Adrenal gland (tissue), 12 donors: Measurements from ENCODE around the gene ATOH8. TPM values are rescaled to one million over a fixed set of nuclear protein-coding genes. Genes with fewer than 3 reads are reported as not detected.

Experiments used
- DNase-seq, 7 donors: peaks; one replicate each; pipeline ENCODE4 v3.0.0-alpha.2; 2019 to 2020
- H3K27ac ChIP-seq, 5 donors: fragments of 200-600 bp; sonication (generic) in 4 of 5; 1 replicate in 3 of 5; 2 replicates in 2 of 5; pipeline versions ENCODE4 v1.5.1 to v1.8.0; 2016 to 2020; ENCODE audit warnings: mild to moderate bottlenecking in 1 of 5
- H3K27me3 ChIP-seq: fragments of 200-600 bp; 2 replicates; pipeline ENCODE4 v1.8.0; 2021
- H3K36me3 ChIP-seq, 2 donors: fragments of 200-600 bp; replicated peaks in 1 of 2; 1 replicate in 1 of 2; 2 replicates in 1 of 2; pipeline versions ENCODE4 v1.5.1 to v1.8.0; 2018 to 2022
- H3K4me1 ChIP-seq, 2 donors: fragments of 200-600 bp; replicated peaks in 1 of 2; 1 replicate in 1 of 2; 2 replicates in 1 of 2; pipeline versions ENCODE4 v1.5.1 to v1.8.0; 2018 to 2021
- H3K4me3 ChIP-seq, 4 donors: fragments of 200-600 bp; sonication (generic) in 3 of 4; one replicate each; pipeline ENCODE4 v1.5.1; 2016 to 2018
- H3K9me3 ChIP-seq, 3 donors: fragments of 200-600 bp; sonication (generic) in 1 of 3; replicated peaks in 1 of 3; 1 replicate in 2 of 3; 2 replicates in 1 of 3; pipeline versions ENCODE4 v1.5.1 to v1.8.0; 2016 to 2021
- CTCF ChIP-seq, 6 experiments: fragments of 450-650 bp in 4 of 6; fragments of 200-600 bp in 2 of 6; sonication (generic) in 1 of 6; IDR thresholded peaks; 1 replicate in 5 of 6; 2 replicates in 1 of 6; pipeline versions ENCODE4 v1.5.1 to v1.8.0; 2016 to 2021; ENCODE audit warnings: antibody characterized with exemption in 6 of 6, mild to moderate bottlenecking in 2 of 6, moderate library complexity in 1 of 6
- POLR2A ChIP-seq, 2 donors: fragments of 450-650 bp; IDR thresholded peaks; one replicate each; pipeline ENCODE4 v1.6.1; 2017; ENCODE audit warnings: antibody characterized with exemption in 2 of 2, mild to moderate bottlenecking in 2 of 2, moderate library complexity in 1 of 2
- WGBS, 4 donors: extraction: QIAGEN DNeasy Blood & Tissue Kit in 2 of 4; methylation state at CpG; one replicate each; pipeline versions ENCODE4 v1.1.5 to v1.1.7; 2013 to 2017; 5-methylcytosine and 5-hydroxymethylcytosine counted together
- intact Hi-C, 2 donors: fragments of 100-400 bp; cut with DNase I; formaldehyde crosslinking; loops; one replicate each; pipeline versions ENCODE4 v1.14.1 to v1.15.0; 2022 to 2023
- polyA plus RNA-seq, 3 donors: library from polyadenylated mRNA; stranded (reverse); fragments of 200-250 nt in 2 of 3; fragments of 350-450 nt in 1 of 3; fragmentation: Illumina TruSeq in 1 of 3; extraction: RNeasy Lipid Tissue Mini Kit (QIAGEN cat#74804) in 1 of 3; gene quantifications; one replicate each; pipeline ENCODE4 v1.2.3, GENCODE V29; 2013 to 2014
- total RNA-seq, 9 donors: library from RNA; depleted of rRNA in 4 of 9; stranded (reverse); fragments of >200 nt in 4 of 9; fragments of 120-200 nt in 1 of 9; fragmentation: NEBNext Ultra II Directional in 1 of 9; extraction: Animal tissue kit (Norgen Biotek cat#: 25700) in 1 of 9; gene quantifications; one replicate each; pipeline versions ENCODE4 v1.1.0 to v1.2.4, GENCODE V29; 2013 to 2023
- donor health status: healthy with polysubstance abuse.
- donor health status: Bipolar disorder and iron deficiency.
- donor health status: DM: yes; HTN: yes; CAD: no.
- donor health status: DM: no; HTN: no; CAD: no.
- donor health status: DM: no; HTN: no; CAD: no.
- donor health status: DM: yes; HTN: yes; CAD: no.

Gene ATOH8
- total and polyA plus RNA-seq, 12 donors = 0.88 to 44.0 (median 6.0) TPM

GRCh38 chr2:85791704-85792565 is 38.1 kb downstream of the ATOH8 start:
- Histone ChIP-seq H3K4me1 (peaks cover 12 to 18% of the 10 kb centered on the region in 2 donors), H3K4me3 (no peak overlapping the region), H3K27ac (peak overlapping the region in 1 of 5 donors; percentile 35), H3K9me3 (no peaks in the 10 kb centered on the region), H3K27me3 (no peaks in the 10 kb centered on the region), H3K36me3 (no peaks in the 10 kb centered on the region)
- intact Hi-C loops = no loop called here
- no peak for DNase-seq
- no peak for TF ChIP-seq CTCF (IDR thresholded peaks at IDR 0.05)
- no peak for TF ChIP-seq POLR2A (IDR thresholded peaks at IDR 0.05)
- WGBS, 4 donors = 66 to 79% (median 72%) methylated on average over 21 to 22 of the region's 22 CpGs

GRCh38 chr2:85792783-85793441 is 39.1 kb downstream of the ATOH8 start:
- TF ChIP-seq CTCF (IDR thresholded peaks at IDR 0.05) (no peak), POLR2A (IDR thresholded peaks at IDR 0.05) (no peak)
- intact Hi-C loops = no loop called here
- WGBS, 4 donors = 61 to 72% (median 66%) methylated on average over 7 to 8 of the region's 8 CpGs

GRCh38 chr2:85793584-85793983 is 39.8 kb downstream of the ATOH8 start:
- peaks cover 12 to 18% of the 10 kb centered on the region in 2 donors for H3K4me1 ChIP-seq
- WGBS, 4 donors = 77 to 81% (median 80%) methylated on average over 4 of the region's 4 CpGs
- intact Hi-C loops = no loop called here

More at GRCh38 chr2:85792783-85793441, 39.1 kb downstream of the ATOH8 start:
- no peaks in the 10 kb centered on the region for H3K9me3 ChIP-seq
- H3K27ac ChIP-seq = peak overlapping the region in 3 of 5 donors; percentile 46 to 76 (median 73)
- H3K36me3 ChIP-seq = no peaks in the 10 kb centered on the region
- no peaks in the 10 kb centered on the region for H3K27me3 ChIP-seq
- peak; percentile 47 to 81 (median 70) for DNase-seq
- H3K4me1 ChIP-seq = peaks cover 12 to 18% of the 10 kb centered on the region in 2 donors
- no peak overlapping the region for H3K4me3 ChIP-seq

More at GRCh38 chr2:85793584-85793983, 39.8 kb downstream of the ATOH8 start:
- TF ChIP-seq CTCF (IDR thresholded peaks at IDR 0.05) (no peak), POLR2A (IDR thresholded peaks at IDR 0.05) (no peak)
- Histone ChIP-seq H3K27me3 (no peaks in the 10 kb centered on the region), H3K4me3 (no peak overlapping the region), H3K36me3 (no peaks in the 10 kb centered on the region), H3K27ac (no peak overlapping the region), H3K9me3 (no peaks in the 10 kb centered on the region)
- no peak for DNase-seq
